ENCODE data around the gene PTPRG. TPM values are rescaled to one million over a fixed set of nuclear protein-coding genes. Genes with fewer than 3 reads are reported as not detected.

PTPRG gene
- total RNA-seq, 4 donors from 2014 or later: 11.0 to 18.5 (median 14.9) TPM

GRCh38 chr3:61595288-61595687 is 33.9 kb downstream of the PTPRG start:
- WGBS: 30% methylated on average over 1 of the region's 1 CpG
- no peaks in the 10 kb centered on the region for H3K36me3 ChIP-seq
- peak overlapping the region; percentile 66 for H3K27ac ChIP-seq
- no peak for DNase-seq (ENCODE audit: low spot score in 2 of 2)
- TF ChIP-seq POLR2AphosphoS5 (IDR thresholded peaks at IDR 0.05) (no peak), EP300 (IDR thresholded peaks at IDR 0.05) (no peak), POLR2A (IDR thresholded peaks at IDR 0.05) (no peak), CTCF (IDR thresholded peaks at IDR 0.05) (no peak)
- H3K4me3 ChIP-seq: no peak overlapping the region
- no peaks in the 10 kb centered on the region for H3K27me3 ChIP-seq
- H3K9me3 ChIP-seq: no peaks in the 10 kb centered on the region
- peaks cover 3% of the 10 kb centered on the region for H3K4me1 ChIP-seq

- TF ChIP-seq EP300 (IDR thresholded peaks at IDR 0.05): no peak
- no peak for TF ChIP-seq POLR2AphosphoS5 (IDR thresholded peaks at IDR 0.05)
- TF ChIP-seq CTCF (IDR thresholded peaks at IDR 0.05): no peak
- TF ChIP-seq POLR2A (IDR thresholded peaks at IDR 0.05): no peak
- H3K36me3 ChIP-seq: no peaks in the 10 kb centered on the region
- no peaks in the 10 kb centered on the region for H3K27me3 ChIP-seq
- peak overlapping the region; percentile 66 for H3K27ac ChIP-seq
- DNase-seq (ENCODE audit: low spot score in 2 of 2): no peak
- H3K9me3 ChIP-seq: no peaks in the 10 kb centered on the region
- 73% methylated on average over 3 of the region's 3 CpGs for WGBS
- no peak overlapping the region for H3K4me3 ChIP-seq
- peaks cover 3% of the 10 kb centered on the region for H3K4me1 ChIP-seq
These were observed 34.5 kb downstream of the PTPRG start for GRCh38 chr3:61595826-61596225.

- Histone ChIP-seq H3K4me3 (no peak overlapping the region), H3K36me3 (no peaks in the 10 kb centered on the region), H3K27ac (no peak overlapping the region), H3K4me1 (peaks cover 3% of the 10 kb centered on the region), H3K9me3 (no peaks in the 10 kb centered on the region), H3K27me3 (no peaks in the 10 kb centered on the region)
- WGBS: 86% methylated on average over 7 of the region's 7 CpGs
- no peak for TF ChIP-seq POLR2A (IDR thresholded peaks at IDR 0.05)
- no peak for TF ChIP-seq POLR2AphosphoS5 (IDR thresholded peaks at IDR 0.05)
- no peak for TF ChIP-seq EP300 (IDR thresholded peaks at IDR 0.05)
- TF ChIP-seq CTCF (IDR thresholded peaks at IDR 0.05): no peak
- DNase-seq (ENCODE audit: low spot score in 2 of 2): no peak
These were observed 36.5 kb downstream of the PTPRG start for GRCh38 chr3:61597906-61598305.

GRCh38 chr3:61600195-61600594 is 38.8 kb downstream of the PTPRG start:
- no peaks in the 10 kb centered on the region for H3K9me3 ChIP-seq
- no peak overlapping the region for H3K4me3 ChIP-seq
- no peaks in the 10 kb centered on the region for H3K36me3 ChIP-seq
- no peak for DNase-seq (ENCODE audit: low spot score in 2 of 2)
- TF ChIP-seq POLR2AphosphoS5 (IDR thresholded peaks at IDR 0.05) (no peak), EP300 (IDR thresholded peaks at IDR 0.05) (no peak), POLR2A (IDR thresholded peaks at IDR 0.05) (no peak), CTCF (IDR thresholded peaks at IDR 0.05) (no peak)
- H3K27ac ChIP-seq: no peak overlapping the region
- WGBS: 84% methylated on average over 2 of the region's 2 CpGs
- H3K27me3 ChIP-seq: no peaks in the 10 kb centered on the region
- no peaks in the 10 kb centered on the region for H3K4me1 ChIP-seq

- H3K27me3 ChIP-seq: no peaks in the 10 kb centered on the region
- no peak for DNase-seq (ENCODE audit: low spot score in 2 of 2)
- WGBS: 53% methylated on average over 4 of the region's 4 CpGs
These were observed 40.5 kb downstream of the PTPRG start for GRCh38 chr3:61601831-61602230.

More at GRCh38 chr3:61601831-61602230, 40.5 kb downstream of the PTPRG start:
- H3K36me3 ChIP-seq: no peaks in the 10 kb centered on the region
- no peaks in the 10 kb centered on the region for H3K4me1 ChIP-seq
- H3K9me3 ChIP-seq: no peaks in the 10 kb centered on the region
- H3K27ac ChIP-seq: no peak overlapping the region
- H3K4me3 ChIP-seq: no peak overlapping the region
- TF ChIP-seq CTCF (IDR thresholded peaks at IDR 0.05) (no peak), POLR2A (IDR thresholded peaks at IDR 0.05) (no peak), POLR2AphosphoS5 (IDR thresholded peaks at IDR 0.05) (peak in 1 of 3 donors; percentile 30), EP300 (IDR thresholded peaks at IDR 0.05) (no peak)

All from suprapubic skin (tissue), 4 donors.